Measurements from ENCODE around the gene SFN. TPM values are rescaled to one million over a fixed set of nuclear protein-coding genes. Genes with fewer than 3 reads are reported as not detected.

The SFN gene
- total RNA-seq, 1 experiment from 2014 or later = 14.3 TPM

DNA sequence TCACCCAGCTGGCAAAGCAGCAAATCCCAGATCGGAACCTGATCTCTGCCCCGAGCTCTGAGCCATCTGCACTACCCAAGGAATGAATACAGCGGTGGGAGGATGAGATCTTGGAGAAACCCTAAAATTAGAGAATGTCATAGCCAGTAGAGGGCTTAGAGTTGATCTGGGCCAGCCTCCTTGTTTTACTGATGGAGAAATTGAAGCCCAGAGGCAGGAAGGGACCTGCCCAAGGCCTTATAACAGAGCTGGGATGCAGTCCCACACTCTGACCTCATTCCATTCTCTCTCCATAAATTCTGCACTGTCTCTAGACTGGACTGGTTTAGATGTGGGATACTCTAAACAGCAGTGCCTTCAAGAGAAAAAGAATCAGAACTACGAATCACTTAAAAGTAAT lies 4.8 kb upstream of the SFN start (continued):
- TF ChIP-seq, protein P1, sequence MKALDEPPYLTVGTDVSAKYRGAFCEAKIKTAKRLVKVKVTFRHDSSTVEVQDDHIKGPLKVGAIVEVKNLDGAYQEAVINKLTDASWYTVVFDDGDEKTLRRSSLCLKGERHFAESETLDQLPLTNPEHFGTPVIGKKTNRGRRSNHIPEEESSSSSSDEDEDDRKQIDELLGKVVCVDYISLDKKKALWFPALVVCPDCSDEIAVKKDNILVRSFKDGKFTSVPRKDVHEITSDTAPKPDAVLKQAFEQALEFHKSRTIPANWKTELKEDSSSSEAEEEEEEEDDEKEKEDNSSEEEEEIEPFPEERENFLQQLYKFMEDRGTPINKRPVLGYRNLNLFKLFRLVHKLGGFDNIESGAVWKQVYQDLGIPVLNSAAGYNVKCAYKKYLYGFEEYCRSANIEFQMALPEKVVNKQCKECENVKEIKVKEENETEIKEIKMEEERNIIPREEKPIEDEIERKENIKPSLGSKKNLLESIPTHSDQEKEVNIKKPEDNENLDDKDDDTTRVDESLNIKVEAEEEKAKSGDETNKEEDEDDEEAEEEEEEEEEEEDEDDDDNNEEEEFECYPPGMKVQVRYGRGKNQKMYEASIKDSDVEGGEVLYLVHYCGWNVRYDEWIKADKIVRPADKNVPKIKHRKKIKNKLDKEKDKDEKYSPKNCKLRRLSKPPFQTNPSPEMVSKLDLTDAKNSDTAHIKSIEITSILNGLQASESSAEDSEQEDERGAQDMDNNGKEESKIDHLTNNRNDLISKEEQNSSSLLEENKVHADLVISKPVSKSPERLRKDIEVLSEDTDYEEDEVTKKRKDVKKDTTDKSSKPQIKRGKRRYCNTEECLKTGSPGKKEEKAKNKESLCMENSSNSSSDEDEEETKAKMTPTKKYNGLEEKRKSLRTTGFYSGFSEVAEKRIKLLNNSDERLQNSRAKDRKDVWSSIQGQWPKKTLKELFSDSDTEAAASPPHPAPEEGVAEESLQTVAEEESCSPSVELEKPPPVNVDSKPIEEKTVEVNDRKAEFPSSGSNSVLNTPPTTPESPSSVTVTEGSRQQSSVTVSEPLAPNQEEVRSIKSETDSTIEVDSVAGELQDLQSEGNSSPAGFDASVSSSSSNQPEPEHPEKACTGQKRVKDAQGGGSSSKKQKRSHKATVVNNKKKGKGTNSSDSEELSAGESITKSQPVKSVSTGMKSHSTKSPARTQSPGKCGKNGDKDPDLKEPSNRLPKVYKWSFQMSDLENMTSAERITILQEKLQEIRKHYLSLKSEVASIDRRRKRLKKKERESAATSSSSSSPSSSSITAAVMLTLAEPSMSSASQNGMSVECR (CRISPR knock-in tag; IDR thresholded peaks at IDR 0.05; ENCODE audit: borderline replicate concordance) = no peak
- no peak for TF ChIP-seq GABPB1 (CRISPR knock-in tag; IDR thresholded peaks at IDR 0.05)
- no peak for TF ChIP-seq ZBTB21 (CRISPR knock-in tag; IDR thresholded peaks at IDR 0.05; ENCODE audit: borderline replicate concordance)
- no peak for TF ChIP-seq ESRRA (CRISPR knock-in tag; IDR thresholded peaks at IDR 0.05; ENCODE audit: borderline replicate concordance)

DNA sequence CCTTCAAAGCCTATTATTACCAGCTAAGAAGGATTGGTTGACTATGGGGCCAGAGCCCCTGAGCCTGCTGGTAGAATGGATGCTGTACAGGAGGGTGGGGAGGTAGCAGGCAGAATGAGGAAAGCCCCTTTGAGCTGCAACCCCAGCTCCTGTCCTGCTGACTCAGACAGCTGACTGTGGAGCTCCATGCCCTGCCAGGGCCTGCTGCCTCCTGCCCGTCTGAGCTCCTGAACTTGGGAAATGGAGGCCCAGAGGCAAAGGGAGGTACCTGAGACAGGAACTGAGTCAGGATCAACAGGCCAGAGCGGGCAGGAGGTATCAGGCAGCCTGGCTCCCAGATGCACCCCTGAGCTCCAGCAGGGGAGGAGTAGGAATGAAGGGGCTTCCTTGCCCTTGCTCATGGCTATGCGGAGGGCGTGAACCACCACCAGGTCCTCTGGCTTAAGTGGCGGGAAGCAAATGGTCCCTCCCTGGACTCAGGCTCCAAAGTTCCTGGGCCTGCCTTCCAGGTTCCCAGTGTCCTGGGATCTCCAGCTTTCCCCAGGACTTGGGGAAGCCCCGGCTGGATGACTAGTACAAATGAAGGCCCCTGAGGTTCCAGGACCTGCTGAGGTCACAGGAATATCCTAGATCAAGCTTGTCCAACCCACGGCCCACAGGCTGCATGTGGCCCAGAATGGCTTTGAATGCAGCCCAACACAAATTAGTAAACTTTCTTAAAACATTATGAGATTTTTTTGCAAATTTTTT lies 3.9 kb upstream of the SFN start:
- Mint-ChIP-seq H3K27me3 (ENCODE audit: low read depth) (peaks cover 10% of the 10 kb centered on the region), H3K4me3 (no peak overlapping the region), H3K4me1 (peaks cover 35% of the 10 kb centered on the region), H3K27ac (no peak overlapping the region), H3K36me3 (no peaks in the 10 kb centered on the region), H3K9me3 (no peaks in the 10 kb centered on the region)
- CTCF ChIA-PET = interaction anchor here (0.5 to 4.1 kb wide), 18 partner anchors 9 to 762 kb away, joined by 3 to 23 read pairs (median 4); partner anchors contain the start of gene GPN2
- ATAC-seq (no peak), DNase-seq (ENCODE audit: low spot score) (no peak)
- POLR2A ChIA-PET = interaction anchor here (0.7 to 1.1 kb wide), 2 partner anchors 9 to 57 kb away, joined by 3 read pairs; no protein-coding TSS in a partner anchor
- TF ChIP-seq, protein P2, sequence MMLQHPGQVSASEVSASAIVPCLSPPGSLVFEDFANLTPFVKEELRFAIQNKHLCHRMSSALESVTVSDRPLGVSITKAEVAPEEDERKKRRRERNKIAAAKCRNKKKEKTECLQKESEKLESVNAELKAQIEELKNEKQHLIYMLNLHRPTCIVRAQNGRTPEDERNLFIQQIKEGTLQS (CRISPR knock-in tag; conservative IDR thresholded peaks at IDR 0.05) = no peak
- no peak for TF ChIP-seq KAT7 (CRISPR knock-in tag; IDR thresholded peaks at IDR 0.05; ENCODE audit: borderline replicate concordance)
- TF ChIP-seq, protein P3, sequence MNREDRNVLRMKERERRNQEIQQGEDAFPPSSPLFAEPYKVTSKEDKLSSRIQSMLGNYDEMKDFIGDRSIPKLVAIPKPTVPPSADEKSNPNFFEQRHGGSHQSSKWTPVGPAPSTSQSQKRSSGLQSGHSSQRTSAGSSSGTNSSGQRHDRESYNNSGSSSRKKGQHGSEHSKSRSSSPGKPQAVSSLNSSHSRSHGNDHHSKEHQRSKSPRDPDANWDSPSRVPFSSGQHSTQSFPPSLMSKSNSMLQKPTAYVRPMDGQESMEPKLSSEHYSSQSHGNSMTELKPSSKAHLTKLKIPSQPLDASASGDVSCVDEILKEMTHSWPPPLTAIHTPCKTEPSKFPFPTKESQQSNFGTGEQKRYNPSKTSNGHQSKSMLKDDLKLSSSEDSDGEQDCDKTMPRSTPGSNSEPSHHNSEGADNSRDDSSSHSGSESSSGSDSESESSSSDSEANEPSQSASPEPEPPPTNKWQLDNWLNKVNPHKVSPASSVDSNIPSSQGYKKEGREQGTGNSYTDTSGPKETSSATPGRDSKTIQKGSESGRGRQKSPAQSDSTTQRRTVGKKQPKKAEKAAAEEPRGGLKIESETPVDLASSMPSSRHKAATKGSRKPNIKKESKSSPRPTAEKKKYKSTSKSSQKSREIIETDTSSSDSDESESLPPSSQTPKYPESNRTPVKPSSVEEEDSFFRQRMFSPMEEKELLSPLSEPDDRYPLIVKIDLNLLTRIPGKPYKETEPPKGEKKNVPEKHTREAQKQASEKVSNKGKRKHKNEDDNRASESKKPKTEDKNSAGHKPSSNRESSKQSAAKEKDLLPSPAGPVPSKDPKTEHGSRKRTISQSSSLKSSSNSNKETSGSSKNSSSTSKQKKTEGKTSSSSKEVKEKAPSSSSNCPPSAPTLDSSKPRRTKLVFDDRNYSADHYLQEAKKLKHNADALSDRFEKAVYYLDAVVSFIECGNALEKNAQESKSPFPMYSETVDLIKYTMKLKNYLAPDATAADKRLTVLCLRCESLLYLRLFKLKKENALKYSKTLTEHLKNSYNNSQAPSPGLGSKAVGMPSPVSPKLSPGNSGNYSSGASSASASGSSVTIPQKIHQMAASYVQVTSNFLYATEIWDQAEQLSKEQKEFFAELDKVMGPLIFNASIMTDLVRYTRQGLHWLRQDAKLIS (CRISPR knock-in tag; IDR thresholded peaks at IDR 0.05; ENCODE audit: borderline replicate concordance) = no peak
- TF ChIP-seq, protein P4, sequence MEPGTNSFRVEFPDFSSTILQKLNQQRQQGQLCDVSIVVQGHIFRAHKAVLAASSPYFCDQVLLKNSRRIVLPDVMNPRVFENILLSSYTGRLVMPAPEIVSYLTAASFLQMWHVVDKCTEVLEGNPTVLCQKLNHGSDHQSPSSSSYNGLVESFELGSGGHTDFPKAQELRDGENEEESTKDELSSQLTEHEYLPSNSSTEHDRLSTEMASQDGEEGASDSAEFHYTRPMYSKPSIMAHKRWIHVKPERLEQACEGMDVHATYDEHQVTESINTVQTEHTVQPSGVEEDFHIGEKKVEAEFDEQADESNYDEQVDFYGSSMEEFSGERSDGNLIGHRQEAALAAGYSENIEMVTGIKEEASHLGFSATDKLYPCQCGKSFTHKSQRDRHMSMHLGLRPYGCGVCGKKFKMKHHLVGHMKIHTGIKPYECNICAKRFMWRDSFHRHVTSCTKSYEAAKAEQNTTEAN (CRISPR knock-in tag; IDR thresholded peaks at IDR 0.05) = no peak
- TF ChIP-seq, protein P5, sequence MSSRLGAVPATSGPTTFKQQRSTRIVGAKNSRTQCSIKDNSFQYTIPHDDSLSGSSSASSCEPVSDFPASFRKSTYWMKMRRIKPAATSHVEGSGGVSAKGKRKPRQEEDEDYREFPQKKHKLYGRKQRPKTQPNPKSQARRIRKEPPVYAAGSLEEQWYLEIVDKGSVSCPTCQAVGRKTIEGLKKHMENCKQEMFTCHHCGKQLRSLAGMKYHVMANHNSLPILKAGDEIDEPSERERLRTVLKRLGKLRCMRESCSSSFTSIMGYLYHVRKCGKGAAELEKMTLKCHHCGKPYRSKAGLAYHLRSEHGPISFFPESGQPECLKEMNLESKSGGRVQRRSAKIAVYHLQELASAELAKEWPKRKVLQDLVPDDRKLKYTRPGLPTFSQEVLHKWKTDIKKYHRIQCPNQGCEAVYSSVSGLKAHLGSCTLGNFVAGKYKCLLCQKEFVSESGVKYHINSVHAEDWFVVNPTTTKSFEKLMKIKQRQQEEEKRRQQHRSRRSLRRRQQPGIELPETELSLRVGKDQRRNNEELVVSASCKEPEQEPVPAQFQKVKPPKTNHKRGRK (CRISPR knock-in tag; IDR thresholded peaks at IDR 0.05; ENCODE audit: borderline replicate concordance) = no peak
- TF ChIP-seq ZNF121 (CRISPR knock-in tag; IDR thresholded peaks at IDR 0.05) = no peak
- no peak for TF ChIP-seq GRHL2 (CRISPR knock-in tag; IDR thresholded peaks at IDR 0.05; ENCODE audit: insufficient replicate concordance, severe bottlenecking)
- TF ChIP-seq JUN (CRISPR knock-in tag; IDR thresholded peaks at IDR 0.05) = no peak
- TF ChIP-seq, protein P6, sequence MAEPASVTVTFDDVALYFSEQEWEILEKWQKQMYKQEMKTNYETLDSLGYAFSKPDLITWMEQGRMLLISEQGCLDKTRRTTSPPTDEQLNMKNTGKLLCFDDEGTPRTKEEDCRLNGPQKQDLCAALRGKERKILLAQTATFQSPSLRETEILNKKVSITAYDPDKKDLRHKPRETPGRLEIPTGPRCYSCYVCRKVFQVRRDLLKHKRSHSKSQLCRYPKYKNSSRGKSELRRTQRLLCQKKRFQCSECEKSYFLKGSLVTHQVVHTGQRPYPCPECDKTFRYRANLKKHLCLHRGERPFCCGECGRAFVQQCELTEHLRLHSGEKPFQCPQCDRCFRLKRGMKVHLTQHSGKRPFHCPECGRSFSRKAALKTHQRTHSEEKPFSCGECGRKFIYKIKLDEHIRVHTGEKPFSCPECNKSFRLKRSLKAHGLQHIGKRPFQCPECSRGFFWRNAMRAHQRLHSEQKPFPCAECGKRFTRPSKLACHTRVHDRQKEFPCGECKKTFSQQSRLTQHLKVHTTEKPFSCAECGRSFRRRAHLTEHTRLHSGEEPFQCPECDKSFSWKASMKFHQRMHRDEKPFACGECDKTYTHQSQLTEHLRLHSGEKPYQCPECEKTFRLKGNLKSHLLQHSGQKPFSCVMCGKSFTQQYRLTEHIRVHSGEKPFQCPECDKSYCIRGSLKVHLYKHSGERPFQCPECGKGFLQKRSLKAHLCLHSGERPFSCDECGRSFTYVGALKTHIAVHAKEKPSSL (CRISPR knock-in tag; conservative IDR thresholded peaks at IDR 0.05) = no peak
- TF ChIP-seq, protein P7, sequence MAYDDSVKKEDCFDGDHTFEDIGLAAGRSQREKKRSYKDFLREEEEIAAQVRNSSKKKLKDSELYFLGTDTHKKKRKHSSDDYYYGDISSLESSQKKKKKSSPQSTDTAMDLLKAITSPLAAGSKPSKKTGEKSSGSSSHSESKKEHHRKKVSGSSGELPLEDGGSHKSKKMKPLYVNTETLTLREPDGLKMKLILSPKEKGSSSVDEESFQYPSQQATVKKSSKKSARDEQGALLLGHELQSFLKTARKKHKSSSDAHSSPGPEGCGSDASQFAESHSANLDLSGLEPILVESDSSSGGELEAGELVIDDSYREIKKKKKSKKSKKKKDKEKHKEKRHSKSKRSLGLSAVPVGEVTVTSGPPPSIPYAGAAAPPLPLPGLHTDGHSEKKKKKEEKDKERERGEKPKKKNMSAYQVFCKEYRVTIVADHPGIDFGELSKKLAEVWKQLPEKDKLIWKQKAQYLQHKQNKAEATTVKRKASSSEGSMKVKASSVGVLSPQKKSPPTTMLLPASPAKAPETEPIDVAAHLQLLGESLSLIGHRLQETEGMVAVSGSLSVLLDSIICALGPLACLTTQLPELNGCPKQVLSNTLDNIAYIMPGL (CRISPR knock-in tag; IDR thresholded peaks at IDR 0.05) = no peak
- TF ChIP-seq, protein P8, sequence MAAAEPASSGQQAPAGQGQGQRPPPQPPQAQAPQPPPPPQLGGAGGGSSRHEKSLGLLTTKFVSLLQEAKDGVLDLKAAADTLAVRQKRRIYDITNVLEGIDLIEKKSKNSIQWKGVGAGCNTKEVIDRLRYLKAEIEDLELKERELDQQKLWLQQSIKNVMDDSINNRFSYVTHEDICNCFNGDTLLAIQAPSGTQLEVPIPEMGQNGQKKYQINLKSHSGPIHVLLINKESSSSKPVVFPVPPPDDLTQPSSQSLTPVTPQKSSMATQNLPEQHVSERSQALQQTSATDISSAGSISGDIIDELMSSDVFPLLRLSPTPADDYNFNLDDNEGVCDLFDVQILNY (CRISPR knock-in tag; IDR thresholded peaks at IDR 0.05) = no peak
- TF ChIP-seq PRRX2 (CRISPR knock-in tag; IDR thresholded peaks at IDR 0.05) = no peak

Measured in WTC11 (cell line).